T-cell (primary cell): ENCODE results near the gene AP1S1. TPM values are rescaled to one million over a fixed set of nuclear protein-coding genes. Genes with fewer than 3 reads are reported as not detected.

Experiments
- ATAC-seq, 4 experiments: fragments of 200-7000 bp in 3 of 4; fragments of 150-1000 bp in 1 of 4; cut with Tn5 transposase; replicated peaks in 1 of 4; 1 replicate in 3 of 4; 2 replicates in 1 of 4; pipeline ENCODE4 v1.10.0; 2021; ENCODE audit warnings: moderate library complexity in 3 of 4, mild to moderate bottlenecking in 2 of 4, moderate number of reproducible peaks in 1 of 4
- CTCF ChIA-PET, 2 donors: fragments of 300-600 bp; sonication (Branson Sonifier 250); formaldehyde crosslinking; loops; one replicate each; lab custom pipeline; 2022; ENCODE audit warnings: antibody characterized with exemption in 2 of 2; lab: Charles Lee
- POLR2A ChIA-PET, 2 donors: fragments of 300-600 bp; sonication (Branson Sonifier 250); formaldehyde crosslinking; loops; one replicate each; lab custom pipeline; 2022; ENCODE audit warnings: antibody characterized with exemption in 2 of 2; lab: Charles Lee
- DNase-seq, 35 experiments: peaks; one replicate each; pipeline versions ENCODE4 v3.0.0 to v3.0.0-alpha.2; 2013 to 2023
- H3K27ac ChIP-seq: one replicate; pipeline ENCODE4 v1.5.1; 2013; ENCODE audit warnings: low read length
- H3K27me3 ChIP-seq, 2 experiments: replicated peaks in 1 of 2; 1 replicate in 1 of 2; 2 replicates in 1 of 2; pipeline versions ENCODE4 v1.6.1 to v1.7.0; 2013; ENCODE audit warnings: low read length in 1 of 2, mixed read lengths in 1 of 2; ENCODE audit not compliant: control insufficient read depth in 2 of 2, insufficient read depth in 2 of 2; ENCODE audit errors: extremely low read depth in 1 of 2
- H3K36me3 ChIP-seq, 2 donors: 1 replicate in 1 of 2; 2 replicates in 1 of 2; pipeline versions ENCODE4 v1.6.1 to v1.7.0; 2013; ENCODE audit warnings: low read length in 1 of 2; ENCODE audit not compliant: control insufficient read depth in 2 of 2, insufficient read depth in 1 of 2; ENCODE audit errors: extremely low read depth in 1 of 2
- H3K4me1 ChIP-seq, 2 experiments: 1 replicate in 1 of 2; 2 replicates in 1 of 2; pipeline versions ENCODE4 v1.6.1 to v1.7.0; 2013; ENCODE audit warnings: low read length in 2 of 2, mixed read lengths in 1 of 2; ENCODE audit not compliant: insufficient read depth in 2 of 2, control insufficient read depth in 1 of 2; ENCODE audit errors: extremely low read depth in 1 of 2
- H3K4me3 ChIP-seq, 2 donors: 1 replicate in 1 of 2; 2 replicates in 1 of 2; pipeline versions ENCODE4 v1.5.1 to v1.7.0; 2013; ENCODE audit warnings: mild to moderate bottlenecking in 2 of 2, low read length in 1 of 2, moderate library complexity in 1 of 2; ENCODE audit not compliant: control insufficient read depth in 1 of 2; ENCODE audit errors: extremely low read depth in 1 of 2
- H3K9me3 ChIP-seq: 2 replicates; pipeline ENCODE4 v1.7.0; 2013
- H3K27ac Mint-ChIP-seq, 2 donors: one replicate each; pipeline ENCODE4 v1.8.0; 2020 to 2021; ENCODE audit warnings: mild to moderate bottlenecking in 2 of 2, mixed read lengths in 2 of 2
- H3K27me3 Mint-ChIP-seq, 2 donors: one replicate each; pipeline ENCODE4 v1.8.0; 2021 to 2022; ENCODE audit warnings: mixed read lengths in 2 of 2
- H3K36me3 Mint-ChIP-seq: one replicate; pipeline ENCODE4 v1.8.0; 2021; ENCODE audit warnings: mixed read lengths
- H3K4me1 Mint-ChIP-seq, 3 donors: one replicate each; pipeline ENCODE4 v1.8.0; 2020 to 2022; ENCODE audit warnings: mixed read lengths in 3 of 3, mild to moderate bottlenecking in 1 of 3
- H3K4me3 Mint-ChIP-seq, 3 donors: one replicate each; pipeline ENCODE4 v1.8.0; 2020 to 2022; ENCODE audit warnings: mild to moderate bottlenecking in 3 of 3, mixed read lengths in 3 of 3, moderate library complexity in 3 of 3
- H3K9me3 Mint-ChIP-seq, 3 donors: one replicate each; pipeline ENCODE4 v1.8.0; 2020 to 2022; ENCODE audit warnings: mixed read lengths in 3 of 3
- WGBS: methylation state at CpG from one replicate; pipeline ENCODE4 v1.1.5; 2013; ENCODE audit warnings: missing lambda C conversion rate; ENCODE audit not compliant: insufficient coverage; 5-methylcytosine and 5-hydroxymethylcytosine counted together
- total RNA-seq, 35 experiments: library from RNA in 6 of 35; stranded (reverse) in 6 of 35; fragments of 120-200 nt in 1 of 35; gene quantifications; one replicate each; pipeline versions ENCODE4 v1.2.1 to v1.2.4 and lab custom pipeline; 2013 to 2026

AP1S1 gene
- total RNA-seq, 5 donors from 2014 or later (not counting 1 experiment from before 2014, with no cell fraction given), result 8.1 to 16.7 (median 14.4) TPM

- peaks cover 7 to 49% of the 10 kb centered on the region in 2 experiments for H3K27me3 ChIP-seq
- DNase-seq, result no peak
- no peak overlapping the region for H3K4me3 Mint-ChIP-seq
- no peaks in the 10 kb centered on the region for H3K9me3 ChIP-seq
- no peak overlapping the region for H3K4me3 ChIP-seq
- POLR2A ChIA-PET, result no interaction called here
- no peak overlapping the region for H3K27ac Mint-ChIP-seq
- CTCF ChIA-PET, result no interaction called here
- no peaks in the 10 kb centered on the region for H3K9me3 Mint-ChIP-seq
- no peak for ATAC-seq
- H3K4me1 ChIP-seq, result no peaks in the 10 kb centered on the region
- H3K27me3 Mint-ChIP-seq, result peaks cover 27 to 30% of the 10 kb centered on the region in 2 donors
- no peaks in the 10 kb centered on the region for H3K36me3 ChIP-seq
- H3K36me3 Mint-ChIP-seq, result no peaks in the 10 kb centered on the region
- H3K27ac ChIP-seq, result no peak overlapping the region
- 78% methylated on average over 3 of the region's 5 CpGs for WGBS
- H3K4me1 Mint-ChIP-seq, result peaks cover 4 to 11% (median 4%) of the 10 kb centered on the region in 3 donors
These were observed 31.1 kb downstream of the AP1S1 start for GRCh38 chr7:101185258-101185839.

GRCh38 chr7:101186194-101186593, 31.9 kb downstream of the AP1S1 start:
- no peak for ATAC-seq
- Mint-ChIP-seq H3K9me3 (no peaks in the 10 kb centered on the region), H3K27me3 (peaks cover 20 to 24% of the 10 kb centered on the region in 2 donors), H3K36me3 (no peaks in the 10 kb centered on the region), H3K27ac (no peak overlapping the region), H3K4me1 (peaks cover 0 to 6% (median 0%) of the 10 kb centered on the region in 3 donors), H3K4me3 (no peak overlapping the region)
- POLR2A ChIA-PET, result interaction anchor here in 1 of 2 donors (0.6 kb wide), 1 partner anchor 362 kb away, joined by 4 read pairs; no protein-coding TSS in a partner anchor
- CTCF ChIA-PET, result interaction anchor here in 1 of 2 donors (0.6 kb wide), 2 partner anchors 42 to 943 kb away, joined by 3 read pairs; no protein-coding TSS in a partner anchor
- H3K9me3 ChIP-seq, result no peaks in the 10 kb centered on the region
- no peak for DNase-seq
- H3K27me3 ChIP-seq, result peaks cover 7 to 40% of the 10 kb centered on the region in 2 experiments
- H3K4me1 ChIP-seq, result no peaks in the 10 kb centered on the region
- WGBS, result 64% methylated on average over 5 of the region's 6 CpGs
- no peaks in the 10 kb centered on the region for H3K36me3 ChIP-seq
- no peak overlapping the region for H3K4me3 ChIP-seq
- no peak overlapping the region for H3K27ac ChIP-seq

GRCh38 chr7:101186844-101187428, 32.7 kb downstream of the AP1S1 start:
- POLR2A ChIA-PET, result interaction anchor here in 1 of 2 donors (0.5 kb wide), 1 partner anchor 34 kb away, joined by 3 read pairs; no protein-coding TSS in a partner anchor
- Mint-ChIP-seq H3K4me1 (peaks cover 0 to 6% (median 0%) of the 10 kb centered on the region in 3 donors), H3K4me3 (no peak overlapping the region), H3K27ac (no peak overlapping the region), H3K9me3 (no peaks in the 10 kb centered on the region), H3K36me3 (no peaks in the 10 kb centered on the region), H3K27me3 (peaks cover 17 to 22% of the 10 kb centered on the region in 2 donors)
- H3K36me3 ChIP-seq, result no peaks in the 10 kb centered on the region
- H3K4me1 ChIP-seq, result no peaks in the 10 kb centered on the region
- no peak overlapping the region for H3K27ac ChIP-seq
- no peaks in the 10 kb centered on the region for H3K9me3 ChIP-seq
- no peak overlapping the region for H3K4me3 ChIP-seq
- DNase-seq (no peak), ATAC-seq (no peak)
- no CpG with 5 or more reads among the region's 4 CpGs for WGBS
- peaks cover 7 to 37% of the 10 kb centered on the region in 2 experiments for H3K27me3 ChIP-seq
- CTCF ChIA-PET, result interaction anchor here in 1 of 2 donors (0.6 kb wide), 1 partner anchor 43 kb away, joined by 3 read pairs; no protein-coding TSS in a partner anchor

GRCh38 chr7:101189109-101189508, 34.8 kb downstream of the AP1S1 start:
- Mint-ChIP-seq H3K4me3 (no peak overlapping the region), H3K36me3 (no peaks in the 10 kb centered on the region), H3K9me3 (no peaks in the 10 kb centered on the region), H3K27ac (no peak overlapping the region), H3K27me3 (peaks cover 9 to 13% of the 10 kb centered on the region in 2 donors), H3K4me1 (peaks cover 2 to 5% (median 2%) of the 10 kb centered on the region in 3 donors)
- Histone ChIP-seq H3K27me3 (peaks cover 7 to 29% of the 10 kb centered on the region in 2 experiments), H3K9me3 (no peaks in the 10 kb centered on the region), H3K36me3 (no peaks in the 10 kb centered on the region), H3K4me1 (no peaks in the 10 kb centered on the region), H3K4me3 (no peak overlapping the region), H3K27ac (no peak overlapping the region)
- DNase-seq (no peak), ATAC-seq (no peak)
- POLR2A ChIA-PET, result no interaction called here
- WGBS, result 80% methylated on average over 4 of the region's 8 CpGs
- CTCF ChIA-PET, result no interaction called here

DNA sequence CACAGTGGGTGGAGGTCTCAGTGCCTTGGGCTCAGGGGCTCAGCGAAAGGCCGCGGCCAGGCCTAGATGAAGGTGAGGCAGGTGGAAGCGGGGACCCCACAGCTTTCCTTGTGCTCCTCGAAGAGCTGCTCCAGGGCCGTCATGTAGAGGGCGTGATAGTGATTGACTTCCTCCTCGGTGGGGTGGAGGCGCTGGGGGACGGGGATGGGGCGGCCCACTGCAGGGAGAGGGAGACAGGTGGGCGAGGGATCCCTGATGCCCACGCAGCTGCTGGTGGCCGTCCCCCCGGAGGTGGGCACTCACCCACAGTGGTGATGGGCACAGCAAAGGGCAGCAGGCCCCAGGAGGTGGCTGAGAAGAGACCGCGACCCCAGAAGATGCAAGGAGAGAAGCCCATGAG, 41.6 kb downstream of the AP1S1 start:
- H3K27me3 ChIP-seq, result peaks cover 2 to 57% of the 10 kb centered on the region in 2 experiments
- H3K27ac ChIP-seq, result no peak overlapping the region
- H3K4me1 ChIP-seq, result peaks cover 0 to 4% of the 10 kb centered on the region in 2 experiments
- ATAC-seq (no peak), DNase-seq (no peak)
- Mint-ChIP-seq H3K4me1 (peaks cover 4 to 8% (median 5%) of the 10 kb centered on the region in 3 donors), H3K27ac (no peak overlapping the region), H3K27me3 (peaks cover 5 to 19% of the 10 kb centered on the region in 2 donors), H3K36me3 (no peaks in the 10 kb centered on the region), H3K4me3 (no peak overlapping the region), H3K9me3 (no peaks in the 10 kb centered on the region)
- no peaks in the 10 kb centered on the region for H3K9me3 ChIP-seq
- ChIA-PET POLR2A (no interaction called here), CTCF (interaction anchor here in 1 of 2 donors (1.6 to 2.2 kb wide), 2 partner anchors 22 to 52 kb away, joined by 3 to 12 read pairs; partner anchors contain the start of genes PLOD3 and ZNHIT1)
- WGBS, result 88% methylated on average over 17 of the region's 17 CpGs
- no peaks in the 10 kb centered on the region for H3K36me3 ChIP-seq
- H3K4me3 ChIP-seq, result no peak overlapping the region

DNA sequence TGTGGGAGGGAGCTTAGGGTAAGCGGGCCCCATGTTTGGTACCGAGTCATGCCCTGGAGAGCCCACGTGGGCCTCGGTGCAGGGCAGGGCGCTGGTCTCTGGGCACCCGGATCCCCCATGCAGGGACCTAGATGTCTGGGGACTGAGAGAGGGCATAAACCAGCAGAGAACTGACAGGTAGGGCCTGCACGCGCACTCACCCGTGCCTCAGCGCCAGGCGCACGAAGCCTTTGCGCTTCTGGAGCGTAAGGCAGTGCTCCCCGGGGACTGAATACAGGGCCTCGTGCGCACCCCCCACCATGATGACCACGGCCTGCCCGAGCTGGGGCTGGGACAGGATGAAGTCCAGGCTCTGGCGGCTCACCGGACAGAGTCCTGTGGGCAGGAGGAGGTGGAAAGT, 43.7 kb downstream of the AP1S1 start:
- WGBS, result 73% methylated on average over 16 of the region's 21 CpGs
- ChIA-PET CTCF (no interaction called here), POLR2A (no interaction called here)
- Mint-ChIP-seq H3K9me3 (no peaks in the 10 kb centered on the region), H3K27me3 (peaks cover 15 to 32% of the 10 kb centered on the region in 2 donors), H3K27ac (no peak overlapping the region), H3K4me1 (peaks cover 6 to 18% (median 8%) of the 10 kb centered on the region in 3 donors), H3K4me3 (no peak overlapping the region), H3K36me3 (no peaks in the 10 kb centered on the region)
- H3K9me3 ChIP-seq, result no peaks in the 10 kb centered on the region
- no peak overlapping the region for H3K27ac ChIP-seq
- H3K4me1 ChIP-seq, result peaks cover 0 to 18% of the 10 kb centered on the region in 2 experiments
- H3K4me3 ChIP-seq, result no peak overlapping the region
- no peaks in the 10 kb centered on the region for H3K36me3 ChIP-seq
- peaks cover 3 to 74% of the 10 kb centered on the region in 2 experiments for H3K27me3 ChIP-seq
- no peak for ATAC-seq
- no peak for DNase-seq
